Pericardium fibroblast (primary cell): Measurements from ENCODE around the gene OMD. TPM values are rescaled to one million over a fixed set of nuclear protein-coding genes. Genes with fewer than 3 reads are reported as not detected.

Source experiments
- total RNA-seq: library from RNA; depleted of rRNA; stranded (reverse); fragments of >200 nt; gene quantifications from 2 replicates; pipeline ENCODE4 v1.2.3, GENCODE V29; 2015

Gene OMD, protein sequence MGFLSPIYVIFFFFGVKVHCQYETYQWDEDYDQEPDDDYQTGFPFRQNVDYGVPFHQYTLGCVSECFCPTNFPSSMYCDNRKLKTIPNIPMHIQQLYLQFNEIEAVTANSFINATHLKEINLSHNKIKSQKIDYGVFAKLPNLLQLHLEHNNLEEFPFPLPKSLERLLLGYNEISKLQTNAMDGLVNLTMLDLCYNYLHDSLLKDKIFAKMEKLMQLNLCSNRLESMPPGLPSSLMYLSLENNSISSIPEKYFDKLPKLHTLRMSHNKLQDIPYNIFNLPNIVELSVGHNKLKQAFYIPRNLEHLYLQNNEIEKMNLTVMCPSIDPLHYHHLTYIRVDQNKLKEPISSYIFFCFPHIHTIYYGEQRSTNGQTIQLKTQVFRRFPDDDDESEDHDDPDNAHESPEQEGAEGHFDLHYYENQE
- 10.7 and 22.1 TPM in 2 replicates for total RNA-seq

DNA sequence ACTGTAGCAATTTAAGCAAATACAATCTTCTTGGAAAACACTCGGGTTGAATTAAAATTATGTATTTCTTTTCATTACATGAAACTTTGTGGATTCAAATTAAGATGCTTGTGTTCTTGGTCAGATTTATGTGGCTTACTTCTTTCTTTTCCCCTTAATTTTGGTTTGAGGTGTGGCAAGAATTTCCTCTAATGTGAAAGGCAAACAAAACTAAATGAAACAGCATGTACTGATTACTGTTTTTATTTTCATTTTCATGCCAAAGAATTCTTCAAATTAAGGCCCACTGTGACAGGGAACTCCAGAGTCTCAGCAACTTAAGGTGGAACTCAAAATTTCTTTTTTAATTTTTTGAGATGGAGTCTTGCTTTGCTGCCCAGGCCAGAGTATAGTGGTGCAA, at the start of gene OMD:
Gene OMD (minus strand): TSS at position 132 of the 400 bp plus-strand sequence. CDS start 6,913 bp downstream, outside the sequence.

GRCh38 chr9:92404042-92404836, 20.0 kb downstream of the OMD start, which contains the start of gene OGN:
Gene OGN (minus strand): TSS chr9:92404578. CDS start chr9:92403407, 1,171 bp downstream.

Other genes with a start within 250 kb of the OMD start
- 165 and 191 TPM in 2 replicates for gene IARS1, start 130.8 kb downstream of the OMD start, total RNA-seq
- 21.6 and 24.2 TPM in 2 replicates for gene NOL8, start 99.1 kb downstream of the OMD start, total RNA-seq
- gene CENPP, start 98.5 kb downstream of the OMD start, total RNA-seq, result 1.4 and 2.0 TPM in 2 replicates
- gene OGN, start 19.9 kb downstream of the OMD start, total RNA-seq, result 30.7 and 78.1 TPM in 2 replicates
- 27.6 and 39.3 TPM in 2 replicates for gene ASPN, start 58.0 kb upstream of the OMD start, total RNA-seq
- gene ECM2, start 111.5 kb upstream of the OMD start, total RNA-seq, result 11.4 and 20.9 TPM in 2 replicates
- 3.3 and 6.2 TPM in 2 replicates for gene IPPK, start 245.7 kb upstream of the OMD start, total RNA-seq